Measurements from ENCODE around the gene TTLL13.
"Not testable (repeated sequence)": the region's sequence is repeated elsewhere in the genome, so short reads cannot be mapped to it uniquely, and the experiment has no call there.

The TTLL13 gene

GRCh38 chr15:90270502-90271150, 21.3 kb downstream of the TTLL13 start:
- Histone ChIP-seq H3K36me3 (peaks cover 78% of the 10 kb centered on the region), H3K4me3 (ENCODE audit: low read depth, low read length) (no peak overlapping the region), H3K27me3 (ENCODE audit: insufficient read depth, low read depth, severe bottlenecking) (no peaks in the 10 kb centered on the region), H3K27ac (no peak overlapping the region), H3K9me3 (ENCODE audit: severe bottlenecking) (no peaks in the 10 kb centered on the region)
- DNase-seq, result no peak
- TF ChIP-seq, protein P1, sequence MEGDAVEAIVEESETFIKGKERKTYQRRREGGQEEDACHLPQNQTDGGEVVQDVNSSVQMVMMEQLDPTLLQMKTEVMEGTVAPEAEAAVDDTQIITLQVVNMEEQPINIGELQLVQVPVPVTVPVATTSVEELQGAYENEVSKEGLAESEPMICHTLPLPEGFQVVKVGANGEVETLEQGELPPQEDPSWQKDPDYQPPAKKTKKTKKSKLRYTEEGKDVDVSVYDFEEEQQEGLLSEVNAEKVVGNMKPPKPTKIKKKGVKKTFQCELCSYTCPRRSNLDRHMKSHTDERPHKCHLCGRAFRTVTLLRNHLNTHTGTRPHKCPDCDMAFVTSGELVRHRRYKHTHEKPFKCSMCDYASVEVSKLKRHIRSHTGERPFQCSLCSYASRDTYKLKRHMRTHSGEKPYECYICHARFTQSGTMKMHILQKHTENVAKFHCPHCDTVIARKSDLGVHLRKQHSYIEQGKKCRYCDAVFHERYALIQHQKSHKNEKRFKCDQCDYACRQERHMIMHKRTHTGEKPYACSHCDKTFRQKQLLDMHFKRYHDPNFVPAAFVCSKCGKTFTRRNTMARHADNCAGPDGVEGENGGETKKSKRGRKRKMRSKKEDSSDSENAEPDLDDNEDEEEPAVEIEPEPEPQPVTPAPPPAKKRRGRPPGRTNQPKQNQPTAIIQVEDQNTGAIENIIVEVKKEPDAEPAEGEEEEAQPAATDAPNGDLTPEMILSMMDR (IDR thresholded peaks at IDR 0.05; ENCODE audit: low read depth, low read length), result no peak

DNA sequence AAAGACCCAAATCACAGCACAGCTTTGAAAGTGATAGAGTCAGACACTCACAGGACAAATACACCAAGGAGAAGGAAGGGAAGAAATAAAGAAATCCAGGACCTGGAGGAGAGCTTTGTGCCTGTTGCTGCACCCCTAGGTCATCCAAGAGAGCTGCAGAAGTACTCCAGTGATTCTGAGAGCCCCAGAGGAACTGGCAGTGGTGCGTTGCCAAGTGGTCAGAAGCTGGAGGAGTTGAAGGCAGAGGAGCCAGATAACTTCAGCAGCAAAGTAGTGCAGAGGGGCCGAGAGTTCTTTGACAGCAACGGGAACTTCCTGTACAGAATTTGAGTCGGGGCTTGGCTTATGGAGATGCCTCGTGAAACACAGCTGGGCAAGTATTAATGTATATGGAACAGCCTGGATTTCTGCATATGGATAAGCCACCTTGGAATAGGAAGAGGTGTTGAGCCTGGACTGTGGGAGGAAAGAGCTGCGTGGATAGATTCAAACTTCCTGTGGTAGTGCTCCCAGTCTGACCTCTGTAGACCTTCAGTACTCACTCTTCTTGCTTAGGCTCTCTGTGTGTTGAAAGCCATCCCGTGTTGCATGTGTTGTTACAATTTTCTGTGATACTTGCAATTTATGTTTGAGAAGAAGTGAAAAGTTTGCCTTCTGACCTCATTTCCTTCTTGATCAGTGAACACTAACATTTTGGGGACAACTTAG, 22.3 kb downstream of the TTLL13 start:
- no peak overlapping the region for H3K4me3 ChIP-seq (ENCODE audit: low read depth, low read length)
- no peaks in the 10 kb centered on the region for H3K9me3 ChIP-seq (ENCODE audit: severe bottlenecking)
- no peak for DNase-seq
- no peak overlapping the region for H3K27ac ChIP-seq
- TF ChIP-seq, protein P1 (IDR thresholded peaks at IDR 0.05; ENCODE audit: low read depth, low read length), result no peak
- peaks cover 81% of the 10 kb centered on the region for H3K36me3 ChIP-seq
- no peaks in the 10 kb centered on the region for H3K27me3 ChIP-seq (ENCODE audit: insufficient read depth, low read depth, severe bottlenecking)

DNA sequence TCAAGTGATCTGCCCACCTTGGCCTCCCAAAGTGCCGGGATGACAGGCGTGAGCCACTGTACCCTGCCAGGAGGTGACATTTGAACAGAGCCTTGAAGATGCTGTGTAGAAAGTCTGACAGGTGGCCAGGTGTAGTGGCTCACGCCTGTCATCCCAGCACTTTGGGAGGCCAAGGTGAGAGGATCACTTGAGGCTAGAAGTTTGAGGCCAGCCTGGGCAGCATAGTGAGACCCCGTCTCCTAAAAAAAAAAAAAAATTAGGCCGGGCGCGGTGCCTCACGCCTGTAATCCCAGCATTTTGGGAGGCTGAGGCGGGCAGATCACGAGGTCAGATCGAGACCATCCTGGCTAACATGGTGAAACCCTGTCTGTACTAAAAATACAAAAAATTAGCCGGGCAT, 29.1 kb downstream of the TTLL13 start:
- H3K36me3 ChIP-seq, result peaks cover 21% of the 10 kb centered on the region
- H3K27me3 ChIP-seq (ENCODE audit: insufficient read depth, low read depth, severe bottlenecking); H3K27ac ChIP-seq; H3K9me3 ChIP-seq (ENCODE audit: severe bottlenecking); DNase-seq; H3K4me3 ChIP-seq (ENCODE audit: low read depth, low read length): not testable (repeated sequence)

DNA sequence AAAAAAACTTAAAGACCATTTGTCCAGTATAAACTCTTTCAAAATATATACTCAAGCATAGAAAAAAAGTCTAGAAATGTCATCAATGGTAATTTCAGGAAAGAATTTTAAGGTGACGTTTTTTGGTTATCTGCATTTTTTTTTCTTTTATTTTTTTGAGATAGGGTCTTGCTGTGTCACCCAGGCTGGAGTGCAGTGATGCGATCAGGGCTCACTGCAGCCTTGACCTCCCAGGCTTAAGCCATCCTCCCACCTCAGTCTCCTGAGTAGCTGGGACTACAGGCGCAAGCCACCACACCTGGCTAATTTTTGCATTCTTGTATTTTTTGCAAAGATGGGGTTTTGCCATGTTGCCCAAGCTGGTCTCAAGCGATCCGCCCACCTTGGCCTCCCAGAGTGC, 31.4 kb downstream of the TTLL13 start:
- H3K4me3 ChIP-seq (ENCODE audit: low read depth, low read length); H3K36me3 ChIP-seq; H3K27me3 ChIP-seq (ENCODE audit: insufficient read depth, low read depth, severe bottlenecking); DNase-seq; H3K9me3 ChIP-seq (ENCODE audit: severe bottlenecking): not testable (repeated sequence)
- H3K27ac ChIP-seq, result peak overlapping the region; percentile 29

DNA sequence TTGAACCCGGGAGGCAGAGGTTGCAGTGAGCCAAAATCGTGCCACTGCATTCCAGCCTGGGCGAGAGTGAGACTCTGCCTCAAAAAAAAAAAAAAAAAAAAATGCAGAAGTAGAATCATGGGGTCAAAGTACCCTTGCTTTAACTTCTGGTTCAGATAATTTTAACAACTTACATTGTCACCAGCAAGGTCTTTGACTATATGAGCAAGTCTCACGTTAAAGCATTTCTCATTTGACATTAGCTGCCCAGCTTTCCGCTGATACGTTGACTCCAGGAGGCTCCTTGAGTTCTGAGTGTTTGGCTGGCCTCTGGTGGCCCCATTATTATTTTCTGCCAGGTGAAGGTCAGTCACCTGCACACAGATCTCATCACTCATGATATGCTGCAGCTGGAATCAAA, 32.3 kb downstream of the TTLL13 start:
- DNase-seq; H3K36me3 ChIP-seq; H3K9me3 ChIP-seq (ENCODE audit: severe bottlenecking): not testable (repeated sequence)

GRCh38 chr15:90286678-90287077, 37.3 kb downstream of the TTLL13 start:
- Histone ChIP-seq H3K36me3 (no peaks in the 10 kb centered on the region), H3K4me3 (ENCODE audit: low read depth, low read length) (no peak overlapping the region), H3K27ac (no peak overlapping the region), H3K27me3 (ENCODE audit: insufficient read depth, low read depth, severe bottlenecking) (no peaks in the 10 kb centered on the region), H3K9me3 (ENCODE audit: severe bottlenecking) (no peaks in the 10 kb centered on the region)
- TF ChIP-seq, protein P1 (IDR thresholded peaks at IDR 0.05; ENCODE audit: low read depth, low read length), result peak; percentile 62
- peak; percentile 28 for DNase-seq

More for the DNA sequence above, 32.3 kb downstream of the TTLL13 start:
- H3K27ac ChIP-seq; H3K27me3 ChIP-seq (ENCODE audit: insufficient read depth, low read depth, severe bottlenecking); H3K4me3 ChIP-seq (ENCODE audit: low read depth, low read length): not testable (repeated sequence)

GRCh38 chr15:90287101-90287500, 37.7 kb downstream of the TTLL13 start:
- H3K4me3 ChIP-seq (ENCODE audit: low read depth, low read length), result no peak overlapping the region
- H3K9me3 ChIP-seq (ENCODE audit: severe bottlenecking), result no peaks in the 10 kb centered on the region
- no peak for DNase-seq
- no peaks in the 10 kb centered on the region for H3K36me3 ChIP-seq
- no peak overlapping the region for H3K27ac ChIP-seq
- H3K27me3 ChIP-seq (ENCODE audit: insufficient read depth, low read depth, severe bottlenecking), result no peaks in the 10 kb centered on the region
- TF ChIP-seq, protein P1 (IDR thresholded peaks at IDR 0.05; ENCODE audit: low read depth, low read length), result no peak
